Right lobe of liver (tissue), 6 donors: ENCODE measurements around the gene NUB1. TPM values are rescaled to one million over a fixed set of nuclear protein-coding genes. Genes with fewer than 3 reads are reported as not detected.
A peak's percentile ranks its signal among the peaks of the same experiment; 100 is the strongest.

Experiments
- ATAC-seq, 4 donors: fragments of 200-7000 bp; cut with Tn5 transposase; one replicate each; pipeline ENCODE4 v1.9.1; 2020; ENCODE audit warnings: mild to moderate bottlenecking in 4 of 4, moderate library complexity in 4 of 4
- DNase-seq, 3 donors: peaks; one replicate each; pipeline ENCODE4 v3.0.0-alpha.2; 2020
- H3K27ac ChIP-seq, 3 donors: fragments of 200-600 bp; one replicate each; pipeline ENCODE4 v1.8.0; 2022
- H3K27me3 ChIP-seq, 2 donors: fragments of 200-600 bp; one replicate each; pipeline ENCODE4 v1.8.0; 2022
- H3K36me3 ChIP-seq, 4 donors: fragments of 200-600 bp; sonication (generic) in 1 of 4; one replicate each; pipeline versions ENCODE4 v1.5.1 to v1.8.0; 2017 to 2022; ENCODE audit warnings: control low read depth in 1 of 4
- H3K4me1 ChIP-seq, 4 donors: fragments of 200-600 bp; sonication (generic) in 1 of 4; one replicate each; pipeline versions ENCODE4 v1.5.1 to v1.8.0; 2017 to 2022; ENCODE audit warnings: control low read depth in 1 of 4
- H3K4me3 ChIP-seq, 3 donors: fragments of 200-600 bp; one replicate each; pipeline ENCODE4 v1.8.0; 2022
- H3K9me3 ChIP-seq, 4 donors: fragments of 200-600 bp; sonication (generic) in 1 of 4; one replicate each; pipeline versions ENCODE4 v1.5.1 to v1.8.0; 2017 to 2022; ENCODE audit warnings: control low read depth in 1 of 4
- POLR2A ChIP-seq: fragments of 450-650 bp; IDR thresholded peaks from one replicate; pipeline ENCODE4 v1.6.1; 2017; ENCODE audit warnings: antibody characterized with exemption, mild to moderate bottlenecking
- WGBS: methylation state at CpG from one replicate; pipeline ENCODE4 v1.1.6; 2018; ENCODE audit warnings: low coverage, low lambda C conversion rate; ENCODE audit not compliant: insufficient coverage; ENCODE audit errors: missing lambda C conversion rate; 5-methylcytosine and 5-hydroxymethylcytosine counted together
- intact Hi-C, 2 donors: fragments of 100-400 bp; cut with DNase I; formaldehyde crosslinking; loops; one replicate each; pipeline versions ENCODE4 v1.11.2 to v1.14.1; 2022
- total RNA-seq, 6 experiments: library from RNA; depleted of rRNA in 2 of 6; stranded (reverse); fragments of >200 nt in 2 of 6; fragmentation: NEBNext Ultra II Directional in 3 of 6; extraction: Animal tissue kit (Norgen Biotek cat#: 25700) in 3 of 6; gene quantifications; one replicate each; pipeline versions ENCODE4 v1.1.0 to v1.2.4, GENCODE V29; 2016 to 2023
- TF ChIP-seq, protein P1 (sequence below), 4 donors: fragments of 200-600 bp in 3 of 4; fragments of 450-650 bp in 1 of 4; IDR thresholded peaks; one replicate each; pipeline versions ENCODE4 v1.5.1 to v1.8.0; 2016 to 2022; ENCODE audit warnings: antibody characterized with exemption in 4 of 4, mild to moderate bottlenecking in 2 of 4
- donor health status: DM: no; HTN: yes; CAD: no.
- donor health status: DM: no; HTN: no; CAD: no.
- donor health status: DM: no; HTN: no; CAD: no.
- donor health status: DM: no; HTN: yes; CAD: no.
- donor health status: DM: no; HTN: yes; CAD: no.

NUB1 gene
- total RNA-seq, 6 experiments from 2014 or later, result 21.1 to 31.3 (median 26.2) TPM

- intact Hi-C loops, result no loop called here
- TF ChIP-seq, protein P1, sequence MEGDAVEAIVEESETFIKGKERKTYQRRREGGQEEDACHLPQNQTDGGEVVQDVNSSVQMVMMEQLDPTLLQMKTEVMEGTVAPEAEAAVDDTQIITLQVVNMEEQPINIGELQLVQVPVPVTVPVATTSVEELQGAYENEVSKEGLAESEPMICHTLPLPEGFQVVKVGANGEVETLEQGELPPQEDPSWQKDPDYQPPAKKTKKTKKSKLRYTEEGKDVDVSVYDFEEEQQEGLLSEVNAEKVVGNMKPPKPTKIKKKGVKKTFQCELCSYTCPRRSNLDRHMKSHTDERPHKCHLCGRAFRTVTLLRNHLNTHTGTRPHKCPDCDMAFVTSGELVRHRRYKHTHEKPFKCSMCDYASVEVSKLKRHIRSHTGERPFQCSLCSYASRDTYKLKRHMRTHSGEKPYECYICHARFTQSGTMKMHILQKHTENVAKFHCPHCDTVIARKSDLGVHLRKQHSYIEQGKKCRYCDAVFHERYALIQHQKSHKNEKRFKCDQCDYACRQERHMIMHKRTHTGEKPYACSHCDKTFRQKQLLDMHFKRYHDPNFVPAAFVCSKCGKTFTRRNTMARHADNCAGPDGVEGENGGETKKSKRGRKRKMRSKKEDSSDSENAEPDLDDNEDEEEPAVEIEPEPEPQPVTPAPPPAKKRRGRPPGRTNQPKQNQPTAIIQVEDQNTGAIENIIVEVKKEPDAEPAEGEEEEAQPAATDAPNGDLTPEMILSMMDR (IDR thresholded peaks at IDR 0.05), result no peak
- no peak for TF ChIP-seq POLR2A
- H3K27ac ChIP-seq, result no peak overlapping the region
- ATAC-seq (no peak), DNase-seq (peak in 1 of 3 donors; percentile 37)
- H3K27me3 ChIP-seq, result peaks cover 0 to 11% of the 10 kb centered on the region in 2 donors
- H3K9me3 ChIP-seq, result no peaks in the 10 kb centered on the region
- H3K4me1 ChIP-seq, result peaks cover 0 to 8% (median 0%) of the 10 kb centered on the region in 4 donors
- 64% methylated on average over 4 of the region's 15 CpGs for WGBS
- no peaks in the 10 kb centered on the region for H3K36me3 ChIP-seq
- no peak overlapping the region for H3K4me3 ChIP-seq
Observed at GRCh38 chr7:151383638-151384351, 42.2 kb downstream of the NUB1 start.

- Histone ChIP-seq H3K9me3 (no peaks in the 10 kb centered on the region), H3K36me3 (no peaks in the 10 kb centered on the region), H3K27me3 (peaks cover 0 to 11% of the 10 kb centered on the region in 2 donors), H3K27ac (no peak overlapping the region), H3K4me3 (no peak overlapping the region), H3K4me1 (peaks cover 0 to 8% (median 0%) of the 10 kb centered on the region in 4 donors)
- intact Hi-C loops, result no loop called here
- ATAC-seq (no peak), DNase-seq (no peak)
- TF ChIP-seq, protein P1 (IDR thresholded peaks at IDR 0.05), result no peak
- 37% methylated on average over 3 of the region's 6 CpGs for WGBS
Observed at GRCh38 chr7:151384352-151384697, 42.7 kb downstream of the NUB1 start.

GRCh38 chr7:151384776-151385625 lies 43.4 kb downstream of the NUB1 start:
- H3K4me1 ChIP-seq, result peaks cover 0 to 8% (median 0%) of the 10 kb centered on the region in 4 donors
- TF ChIP-seq, protein P1 (IDR thresholded peaks at IDR 0.05), result no peak
- TF ChIP-seq POLR2A, result no peak
- 75% methylated on average over 3 of the region's 26 CpGs for WGBS
- DNase-seq, result peak in 1 of 3 donors; percentile 55
- intact Hi-C loops, result no loop called here
- H3K9me3 ChIP-seq, result no peaks in the 10 kb centered on the region
- ATAC-seq, result no peak
- no peaks in the 10 kb centered on the region for H3K36me3 ChIP-seq
- H3K27me3 ChIP-seq, result peaks cover 0 to 11% of the 10 kb centered on the region in 2 donors
- no peak overlapping the region for H3K4me3 ChIP-seq
- no peak overlapping the region for H3K27ac ChIP-seq

DNA sequence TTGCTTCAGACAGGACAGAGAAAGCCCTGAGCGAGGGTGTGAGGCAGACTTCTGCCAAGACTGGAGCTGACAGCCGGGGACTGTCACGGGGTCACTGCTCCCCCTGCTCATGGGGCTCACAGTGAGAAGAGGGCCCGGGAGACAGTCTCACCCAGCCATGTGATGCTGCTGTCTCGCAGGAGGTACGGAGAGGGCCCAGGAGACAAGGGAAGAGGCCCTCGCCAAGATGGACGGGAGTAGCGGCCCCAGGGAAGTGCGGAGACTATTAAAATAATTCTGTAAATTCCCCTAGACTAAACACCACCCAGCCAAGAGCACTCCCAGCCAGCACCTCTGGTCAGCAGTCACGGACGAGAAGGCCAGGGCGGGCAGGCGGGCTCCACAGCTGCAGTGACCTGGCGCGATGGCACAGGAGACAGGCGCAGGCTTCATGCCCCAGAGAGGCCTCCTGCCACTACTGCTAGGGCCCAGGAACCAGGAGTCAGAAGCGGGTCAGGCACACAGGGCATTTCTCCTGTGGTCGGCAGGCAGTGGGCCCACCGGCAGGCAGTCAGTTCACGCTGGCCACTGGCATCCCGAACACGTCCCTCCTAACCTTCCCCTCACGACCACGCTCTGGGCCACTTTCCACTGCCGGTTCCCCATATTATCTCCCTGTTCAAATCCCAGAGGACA lies 44.2 kb downstream of the NUB1 start:
- H3K27me3 ChIP-seq, result peaks cover 0 to 11% of the 10 kb centered on the region in 2 donors
- H3K4me3 ChIP-seq, result no peak overlapping the region
- H3K4me1 ChIP-seq, result peaks cover 0 to 8% (median 0%) of the 10 kb centered on the region in 4 donors
- no peak overlapping the region for H3K27ac ChIP-seq
- no peaks in the 10 kb centered on the region for H3K9me3 ChIP-seq
- 66% methylated on average over 4 of the region's 26 CpGs for WGBS
- H3K36me3 ChIP-seq, result no peaks in the 10 kb centered on the region
- intact Hi-C loops, result no loop called here
- TF ChIP-seq, protein P1 (IDR thresholded peaks at IDR 0.05), result no peak
- TF ChIP-seq POLR2A, result no peak
- peak in 1 of 3 donors; percentile 48 for DNase-seq
- no peak for ATAC-seq
